GM23338 (cell line): ENCODE data around the gene SUGCT.

Source experiments
- CREB1 ChIP-seq: fragments of 250-450 bp; sonication (Bioruptor Pico); IDR thresholded peaks from 2 replicates; pipeline ENCODE4 v1.5.0; 2020; ENCODE audit warnings: low read depth, mild to moderate bottlenecking, moderate library complexity
- CTCF ChIP-seq, 2 experiments: fragments of 200-600 bp in 1 of 2; sonication (generic) in 1 of 2; conservative IDR thresholded peaks; 2 replicates each; pipeline versions ENCODE4 v1.5.1 to v1.6.1; 2016 to 2017; ENCODE audit warnings: antibody characterized with exemption in 2 of 2, low read depth in 2 of 2, mild to moderate bottlenecking in 2 of 2, moderate library complexity in 1 of 2
- EZH2 ChIP-seq: fragments of 200-600 bp; sonication (generic); IDR thresholded peaks from one replicate; pipeline ENCODE4 v1.8.0; 2017; ENCODE audit warnings: antibody characterized with exemption, mild to moderate bottlenecking, low read depth; ENCODE audit not compliant: unreplicated experiment
- EZH2phosphoT487 ChIP-seq: fragments of 200-600 bp; sonication (generic); IDR thresholded peaks from one replicate; pipeline ENCODE4 v1.8.1; 2018; ENCODE audit warnings: antibody characterized with exemption; ENCODE audit not compliant: unreplicated experiment
- JUNB ChIP-seq: IDR thresholded peaks from one replicate; pipeline ENCODE4 v1.6.1; 2016; ENCODE audit warnings: antibody characterized with exemption; ENCODE audit not compliant: unreplicated experiment
- NANOG ChIP-seq: IDR thresholded peaks from 2 replicates; pipeline ENCODE4 v1.6.1; 2016; ENCODE audit warnings: antibody characterized with exemption, borderline replicate concordance
- POLR2AphosphoS5 ChIP-seq: IDR thresholded peaks from 2 replicates; pipeline ENCODE4 v1.6.1; 2016; ENCODE audit warnings: antibody characterized with exemption, low read depth
- STAT1 ChIP-seq: IDR thresholded peaks from one replicate; pipeline ENCODE4 v1.6.1; 2016; ENCODE audit warnings: antibody characterized with exemption; ENCODE audit not compliant: unreplicated experiment
- ZNF114 ChIP-seq: fragments of 250-450 bp; sonication (Bioruptor Pico); IDR thresholded peaks from 2 replicates; pipeline ENCODE4 v1.5.0; 2020; ENCODE audit warnings: mild to moderate bottlenecking, moderate library complexity
- TF ChIP-seq, protein P1 (sequence below): IDR thresholded peaks from one replicate; pipeline ENCODE4 v1.6.1; 2018; ENCODE audit warnings: antibody characterized with exemption; ENCODE audit not compliant: unreplicated experiment
- TF ChIP-seq, protein P2 (sequence below): IDR thresholded peaks from 2 replicates; pipeline ENCODE4 v1.6.1; 2016; ENCODE audit warnings: antibody characterized with exemption

DNA sequence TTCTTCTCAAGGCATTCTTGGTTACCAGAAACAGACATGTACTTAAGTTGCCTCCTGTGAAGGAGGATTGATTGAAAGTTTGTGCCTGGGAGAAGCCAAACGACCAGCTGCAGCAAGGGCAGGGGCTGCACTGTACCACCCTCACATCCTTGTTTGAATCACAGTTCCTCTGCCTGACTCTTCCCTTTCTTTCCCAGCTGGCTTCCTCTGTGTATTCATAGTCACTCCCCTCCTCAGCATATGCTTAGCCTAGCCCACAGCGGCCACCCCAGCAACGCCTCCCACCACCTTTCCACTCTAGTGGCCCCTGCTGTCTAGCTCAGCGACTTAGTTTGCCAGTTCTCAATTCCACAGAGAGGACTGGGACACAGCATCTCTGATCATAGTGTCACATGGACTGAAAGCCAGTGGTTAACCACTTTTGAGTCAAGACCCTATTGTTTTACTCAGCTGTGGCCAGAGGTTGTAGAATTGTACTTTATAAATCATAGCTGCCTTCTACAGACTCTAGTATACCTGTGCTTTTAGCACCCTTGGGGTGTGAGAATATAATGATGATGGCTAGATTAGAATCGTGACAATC is 643.0 kb downstream of the SUGCT start:
- TF ChIP-seq CTCF (conservative IDR thresholded peaks at IDR 0.05; ENCODE audit: low read depth in 2 of 2) = no peak
- no peak for TF ChIP-seq EZH2
- TF ChIP-seq POLR2AphosphoS5 = no peak
- TF ChIP-seq, protein P1, sequence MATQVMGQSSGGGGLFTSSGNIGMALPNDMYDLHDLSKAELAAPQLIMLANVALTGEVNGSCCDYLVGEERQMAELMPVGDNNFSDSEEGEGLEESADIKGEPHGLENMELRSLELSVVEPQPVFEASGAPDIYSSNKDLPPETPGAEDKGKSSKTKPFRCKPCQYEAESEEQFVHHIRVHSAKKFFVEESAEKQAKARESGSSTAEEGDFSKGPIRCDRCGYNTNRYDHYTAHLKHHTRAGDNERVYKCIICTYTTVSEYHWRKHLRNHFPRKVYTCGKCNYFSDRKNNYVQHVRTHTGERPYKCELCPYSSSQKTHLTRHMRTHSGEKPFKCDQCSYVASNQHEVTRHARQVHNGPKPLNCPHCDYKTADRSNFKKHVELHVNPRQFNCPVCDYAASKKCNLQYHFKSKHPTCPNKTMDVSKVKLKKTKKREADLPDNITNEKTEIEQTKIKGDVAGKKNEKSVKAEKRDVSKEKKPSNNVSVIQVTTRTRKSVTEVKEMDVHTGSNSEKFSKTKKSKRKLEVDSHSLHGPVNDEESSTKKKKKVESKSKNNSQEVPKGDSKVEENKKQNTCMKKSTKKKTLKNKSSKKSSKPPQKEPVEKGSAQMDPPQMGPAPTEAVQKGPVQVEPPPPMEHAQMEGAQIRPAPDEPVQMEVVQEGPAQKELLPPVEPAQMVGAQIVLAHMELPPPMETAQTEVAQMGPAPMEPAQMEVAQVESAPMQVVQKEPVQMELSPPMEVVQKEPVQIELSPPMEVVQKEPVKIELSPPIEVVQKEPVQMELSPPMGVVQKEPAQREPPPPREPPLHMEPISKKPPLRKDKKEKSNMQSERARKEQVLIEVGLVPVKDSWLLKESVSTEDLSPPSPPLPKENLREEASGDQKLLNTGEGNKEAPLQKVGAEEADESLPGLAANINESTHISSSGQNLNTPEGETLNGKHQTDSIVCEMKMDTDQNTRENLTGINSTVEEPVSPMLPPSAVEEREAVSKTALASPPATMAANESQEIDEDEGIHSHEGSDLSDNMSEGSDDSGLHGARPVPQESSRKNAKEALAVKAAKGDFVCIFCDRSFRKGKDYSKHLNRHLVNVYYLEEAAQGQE = no peak
- TF ChIP-seq EZH2phosphoT487 = no peak
- TF ChIP-seq CREB1 = no peak
- no peak for TF ChIP-seq ZNF114 (CRISPR knock-in tag)
- no peak for TF ChIP-seq JUNB
- TF ChIP-seq STAT1 = no peak
- TF ChIP-seq, protein P2, sequence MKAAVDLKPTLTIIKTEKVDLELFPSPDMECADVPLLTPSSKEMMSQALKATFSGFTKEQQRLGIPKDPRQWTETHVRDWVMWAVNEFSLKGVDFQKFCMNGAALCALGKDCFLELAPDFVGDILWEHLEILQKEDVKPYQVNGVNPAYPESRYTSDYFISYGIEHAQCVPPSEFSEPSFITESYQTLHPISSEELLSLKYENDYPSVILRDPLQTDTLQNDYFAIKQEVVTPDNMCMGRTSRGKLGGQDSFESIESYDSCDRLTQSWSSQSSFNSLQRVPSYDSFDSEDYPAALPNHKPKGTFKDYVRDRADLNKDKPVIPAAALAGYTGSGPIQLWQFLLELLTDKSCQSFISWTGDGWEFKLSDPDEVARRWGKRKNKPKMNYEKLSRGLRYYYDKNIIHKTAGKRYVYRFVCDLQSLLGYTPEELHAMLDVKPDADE = no peak
- no peak for TF ChIP-seq NANOG
